Measurements from ENCODE around the gene F11. TPM values are rescaled to one million over a fixed set of nuclear protein-coding genes. Genes with fewer than 3 reads are reported as not detected.
"Not testable (repeated sequence)": the region's sequence is repeated elsewhere in the genome, so short reads cannot be mapped to it uniquely, and the experiment has no call there.

Gene F11
- polyA plus RNA-seq, 2 donors, result not detected

DNA sequence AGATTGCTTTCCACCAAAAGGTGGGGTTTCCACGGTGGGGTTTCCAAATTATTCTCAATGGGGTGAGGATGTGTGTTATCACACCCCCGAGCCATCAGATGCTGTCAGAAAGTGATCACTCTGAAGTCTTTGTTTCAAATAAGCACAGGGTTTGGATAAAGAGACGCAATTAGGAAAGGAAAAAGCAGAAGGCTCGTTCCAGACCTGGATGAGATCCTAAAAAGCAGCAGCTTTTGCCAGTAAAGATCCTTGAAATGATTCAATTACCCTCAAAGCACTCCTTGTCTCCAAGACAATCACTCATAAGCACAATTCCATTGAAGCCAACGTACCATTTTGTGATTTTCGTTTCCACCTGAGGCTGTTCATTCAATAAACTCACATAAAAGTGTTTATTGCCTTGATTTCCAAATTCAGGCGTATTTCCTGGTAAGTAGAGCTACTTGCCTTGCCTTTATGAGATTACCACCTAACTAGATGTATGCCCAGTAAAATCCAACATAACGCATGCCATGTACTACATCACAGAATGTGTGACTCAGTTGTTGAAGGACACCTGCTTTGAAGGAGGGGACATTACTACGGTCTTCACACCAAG, 5.2 kb downstream of the F11 start:
- no peaks in the 10 kb centered on the region for H3K9me3 ChIP-seq (ENCODE audit: control insufficient read depth in 2 of 2, insufficient read depth in 1 of 2, low read depth in 1 of 2, low read length in 1 of 2)
- no peaks in the 10 kb centered on the region for H3K36me3 ChIP-seq (ENCODE audit: control insufficient read depth in 2 of 2, insufficient read depth in 2 of 2, low read length in 1 of 2)
- 77 to 84% methylated on average over 9 of the region's 9 CpGs for WGBS, 2 donors
- no peaks in the 10 kb centered on the region for H3K27me3 ChIP-seq (ENCODE audit: control insufficient read depth in 1 of 2, insufficient read depth in 2 of 2, low read length in 2 of 2)
- H3K27ac ChIP-seq (ENCODE audit: low read depth in 2 of 2, low read length in 1 of 2), result no peak overlapping the region
- no peak overlapping the region for H3K4me3 ChIP-seq (ENCODE audit: low read depth in 1 of 2, low read length in 2 of 2)
- no peaks in the 10 kb centered on the region for H3K4me1 ChIP-seq (ENCODE audit: control insufficient read depth in 2 of 2, insufficient read depth in 2 of 2, low read length in 1 of 2)

DNA sequence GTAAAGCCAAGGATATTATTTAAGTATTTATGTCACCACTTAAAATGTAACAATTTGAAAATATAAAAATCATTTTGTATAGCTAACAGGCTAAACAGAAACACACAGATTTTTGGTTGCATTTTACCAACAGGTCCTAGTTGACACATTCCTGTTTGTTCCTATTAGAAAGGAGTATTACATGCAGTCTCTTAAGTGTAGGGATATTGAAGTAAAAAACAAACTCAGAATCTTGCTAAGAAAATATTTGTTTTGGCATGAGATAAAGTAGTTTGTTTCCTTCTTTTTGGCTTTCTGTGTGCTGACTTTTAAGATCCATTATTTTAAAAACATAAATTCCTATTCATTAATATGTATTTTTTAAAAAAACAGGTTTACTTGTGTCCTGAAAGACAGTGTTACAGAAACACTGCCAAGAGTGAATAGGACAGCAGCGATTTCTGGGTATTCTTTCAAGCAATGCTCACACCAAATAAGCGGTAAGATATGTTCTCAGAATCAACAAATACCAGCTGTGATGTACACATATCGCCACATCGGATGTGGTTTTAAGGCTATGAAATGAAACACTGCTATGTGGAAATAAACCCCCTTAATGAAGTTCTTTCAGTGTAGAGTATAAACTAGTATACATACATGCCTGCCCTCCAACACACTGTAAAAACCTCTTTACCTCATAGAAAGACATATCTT, 6.9 kb downstream of the F11 start:
- Histone ChIP-seq H3K4me3 (ENCODE audit: low read depth in 1 of 2, low read length in 2 of 2) (no peak overlapping the region), H3K36me3 (ENCODE audit: control insufficient read depth in 2 of 2, insufficient read depth in 2 of 2, low read length in 1 of 2) (no peaks in the 10 kb centered on the region), H3K27ac (ENCODE audit: low read depth in 2 of 2, low read length in 1 of 2) (no peak overlapping the region), H3K27me3 (ENCODE audit: control insufficient read depth in 1 of 2, insufficient read depth in 2 of 2, low read length in 2 of 2) (no peaks in the 10 kb centered on the region), H3K4me1 (ENCODE audit: control insufficient read depth in 2 of 2, insufficient read depth in 2 of 2, low read length in 1 of 2) (no peaks in the 10 kb centered on the region), H3K9me3 (ENCODE audit: control insufficient read depth in 2 of 2, insufficient read depth in 1 of 2, low read depth in 1 of 2, low read length in 1 of 2) (no peaks in the 10 kb centered on the region)
- WGBS, 2 donors, result 57 to 69% methylated on average over 4 of the region's 4 CpGs

DNA sequence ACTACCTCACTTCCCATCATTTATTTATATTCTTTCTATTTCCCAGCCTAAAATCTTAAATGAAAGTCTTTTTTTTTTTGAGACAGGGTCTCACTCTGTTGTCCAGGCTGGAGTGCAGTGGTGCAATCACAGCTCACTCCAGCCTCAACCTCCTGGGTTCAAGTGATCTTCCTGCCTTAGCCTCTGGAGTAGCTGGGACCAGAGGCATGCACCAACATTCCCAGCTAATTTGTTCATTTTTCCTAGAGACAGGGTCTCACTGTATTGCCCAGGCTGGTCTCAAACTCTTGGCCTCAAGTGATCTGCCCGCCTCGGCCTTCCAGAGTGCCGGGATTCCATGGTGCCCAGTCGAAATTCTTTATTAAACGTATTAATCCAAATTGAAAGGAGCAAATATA, 7.4 kb downstream of the F11 start:
- WGBS, 2 donors, result 94 to 96% methylated on average over 5 of the region's 5 CpGs

DNA sequence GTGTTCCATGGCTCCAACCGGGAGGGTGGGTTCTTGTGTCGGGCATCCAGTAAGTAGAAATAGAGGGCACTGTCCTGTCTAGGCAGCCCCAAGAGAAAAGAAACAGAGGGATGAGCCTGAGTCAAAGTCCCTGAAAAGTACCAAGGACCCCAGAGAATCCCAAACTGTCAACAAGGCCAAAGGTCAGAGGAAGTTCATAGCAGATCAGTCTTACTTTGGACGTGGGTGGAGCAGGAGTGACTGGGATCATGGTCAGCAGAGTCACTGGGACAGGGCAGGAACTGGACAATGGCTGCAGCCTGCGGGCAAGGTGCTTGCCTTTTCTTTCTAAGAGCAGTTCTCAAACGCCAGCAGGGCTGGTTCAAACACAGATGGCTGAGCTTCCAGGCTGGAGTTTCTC, 17.3 kb downstream of the F11 start:
- Histone ChIP-seq H3K4me1 (ENCODE audit: control insufficient read depth in 2 of 2, insufficient read depth in 2 of 2, low read length in 1 of 2) (no peaks in the 10 kb centered on the region), H3K4me3 (ENCODE audit: low read depth in 1 of 2, low read length in 2 of 2) (no peak overlapping the region), H3K27me3 (ENCODE audit: control insufficient read depth in 1 of 2, insufficient read depth in 2 of 2, low read length in 2 of 2) (no peaks in the 10 kb centered on the region), H3K27ac (ENCODE audit: low read depth in 2 of 2, low read length in 1 of 2) (no peak overlapping the region), H3K9me3 (ENCODE audit: control insufficient read depth in 2 of 2, insufficient read depth in 1 of 2, low read depth in 1 of 2, low read length in 1 of 2) (no peaks in the 10 kb centered on the region), H3K36me3 (ENCODE audit: control insufficient read depth in 2 of 2, insufficient read depth in 2 of 2, low read length in 1 of 2) (no peaks in the 10 kb centered on the region)
- WGBS, 2 donors, result 78 to 81% methylated on average over 5 of the region's 5 CpGs

More for the DNA sequence above, 7.4 kb downstream of the F11 start:
- H3K27me3 ChIP-seq (ENCODE audit: control insufficient read depth in 1 of 2, insufficient read depth in 2 of 2, low read length in 2 of 2); H3K4me3 ChIP-seq (ENCODE audit: low read depth in 1 of 2, low read length in 2 of 2); H3K27ac ChIP-seq (ENCODE audit: low read depth in 2 of 2, low read length in 1 of 2); H3K36me3 ChIP-seq (ENCODE audit: control insufficient read depth in 2 of 2, insufficient read depth in 2 of 2, low read length in 1 of 2); H3K4me1 ChIP-seq (ENCODE audit: control insufficient read depth in 2 of 2, insufficient read depth in 2 of 2, low read length in 1 of 2); H3K9me3 ChIP-seq (ENCODE audit: control insufficient read depth in 2 of 2, insufficient read depth in 1 of 2, low read depth in 1 of 2, low read length in 1 of 2): not testable (repeated sequence)

DNA sequence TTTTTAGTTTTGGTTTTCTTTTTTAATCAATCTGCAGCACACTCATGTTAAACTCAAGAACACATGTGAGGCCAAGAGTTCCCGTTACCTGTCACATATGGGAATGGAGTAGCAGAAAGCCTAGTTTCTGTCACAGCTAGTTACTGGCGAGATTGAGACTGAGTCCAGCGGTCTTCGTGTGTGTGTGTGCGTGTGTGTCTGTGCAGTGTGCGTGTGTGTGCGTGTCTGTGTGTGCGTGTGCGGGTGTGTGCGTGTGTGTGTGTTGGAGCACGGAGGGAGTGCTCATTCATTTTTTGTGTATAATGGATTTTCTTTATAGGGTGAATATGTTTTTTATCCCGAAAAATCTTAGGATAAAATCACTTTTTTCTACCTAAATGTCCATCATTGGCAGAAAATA, 19.2 kb downstream of the F11 start:
- 90 to 95% methylated on average over 12 of the region's 12 CpGs for WGBS, 2 donors
- Histone ChIP-seq H3K27ac (ENCODE audit: low read depth in 2 of 2, low read length in 1 of 2) (no peak overlapping the region), H3K27me3 (ENCODE audit: control insufficient read depth in 1 of 2, insufficient read depth in 2 of 2, low read length in 2 of 2) (no peaks in the 10 kb centered on the region), H3K36me3 (ENCODE audit: control insufficient read depth in 2 of 2, insufficient read depth in 2 of 2, low read length in 1 of 2) (no peaks in the 10 kb centered on the region), H3K4me3 (ENCODE audit: low read depth in 1 of 2, low read length in 2 of 2) (no peak overlapping the region), H3K4me1 (ENCODE audit: control insufficient read depth in 2 of 2, insufficient read depth in 2 of 2, low read length in 1 of 2) (no peaks in the 10 kb centered on the region), H3K9me3 (ENCODE audit: control insufficient read depth in 2 of 2, insufficient read depth in 1 of 2, low read depth in 1 of 2, low read length in 1 of 2) (no peaks in the 10 kb centered on the region)

DNA sequence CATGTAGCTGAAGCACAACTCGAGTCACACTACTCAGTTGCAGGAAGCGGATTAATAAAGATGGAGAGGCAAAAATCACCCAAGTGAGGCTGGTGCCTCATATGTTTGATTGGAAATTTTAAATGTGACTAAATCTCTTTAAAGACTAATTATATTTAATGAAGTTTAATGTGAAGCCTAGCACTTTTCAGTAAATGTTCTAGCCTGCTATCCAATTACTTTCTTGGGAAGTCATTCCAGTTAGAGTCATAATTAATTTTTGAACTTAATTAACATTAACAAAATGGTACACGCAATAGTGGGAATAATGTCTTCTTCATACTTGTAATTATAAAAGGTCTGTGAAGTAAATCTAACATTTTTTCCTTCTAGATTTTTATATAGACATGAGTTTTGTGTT, 20.6 kb downstream of the F11 start:
- no peaks in the 10 kb centered on the region for H3K9me3 ChIP-seq (ENCODE audit: control insufficient read depth in 2 of 2, insufficient read depth in 1 of 2, low read depth in 1 of 2, low read length in 1 of 2)
- no peaks in the 10 kb centered on the region for H3K27me3 ChIP-seq (ENCODE audit: control insufficient read depth in 1 of 2, insufficient read depth in 2 of 2, low read length in 2 of 2)
- 91 to 93% methylated on average over 3 of the region's 3 CpGs for WGBS, 2 donors
- no peak overlapping the region for H3K27ac ChIP-seq (ENCODE audit: low read depth in 2 of 2, low read length in 1 of 2)
- no peak overlapping the region for H3K4me3 ChIP-seq (ENCODE audit: low read depth in 1 of 2, low read length in 2 of 2)
- H3K36me3 ChIP-seq (ENCODE audit: control insufficient read depth in 2 of 2, insufficient read depth in 2 of 2, low read length in 1 of 2), result no peaks in the 10 kb centered on the region
- no peaks in the 10 kb centered on the region for H3K4me1 ChIP-seq (ENCODE audit: control insufficient read depth in 2 of 2, insufficient read depth in 2 of 2, low read length in 1 of 2)

DNA sequence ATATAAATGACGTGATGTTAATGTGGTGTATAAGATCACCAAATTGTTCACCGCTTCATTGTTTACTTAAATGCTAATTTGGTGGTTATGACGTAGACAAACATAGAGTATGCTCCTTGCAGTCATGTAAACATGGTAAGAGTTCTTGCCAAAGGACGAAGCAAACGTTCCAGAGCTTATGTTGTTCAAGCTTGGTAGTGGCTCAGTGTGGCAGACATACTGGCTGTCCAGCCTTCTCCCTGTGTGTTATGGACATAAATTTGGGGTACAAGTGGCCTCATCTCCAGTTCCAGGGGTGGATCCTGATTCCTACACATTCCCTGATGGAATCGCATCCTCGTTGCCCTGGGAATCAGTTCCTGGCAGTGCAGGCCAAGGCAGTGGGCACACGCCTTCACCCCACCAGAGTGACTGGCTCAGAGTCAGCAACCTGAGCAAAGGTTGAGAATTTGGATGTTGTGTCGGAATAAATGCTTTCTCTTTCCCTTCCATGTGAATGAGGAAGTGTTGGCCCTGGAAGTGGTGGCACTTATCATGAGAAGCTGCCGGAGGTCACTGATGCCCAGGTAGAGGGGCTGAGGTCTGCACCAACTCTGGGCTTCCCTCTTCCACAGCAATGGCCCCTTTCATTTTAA, 25.4 kb downstream of the F11 start:
- Histone ChIP-seq H3K4me1 (ENCODE audit: control insufficient read depth in 2 of 2, insufficient read depth in 2 of 2, low read length in 1 of 2) (no peaks in the 10 kb centered on the region), H3K4me3 (ENCODE audit: low read depth in 1 of 2, low read length in 2 of 2) (no peak overlapping the region), H3K9me3 (ENCODE audit: control insufficient read depth in 2 of 2, insufficient read depth in 1 of 2, low read depth in 1 of 2, low read length in 1 of 2) (no peaks in the 10 kb centered on the region), H3K27ac (ENCODE audit: low read depth in 2 of 2, low read length in 1 of 2) (no peak overlapping the region), H3K27me3 (ENCODE audit: control insufficient read depth in 1 of 2, insufficient read depth in 2 of 2, low read length in 2 of 2) (no peaks in the 10 kb centered on the region), H3K36me3 (ENCODE audit: control insufficient read depth in 2 of 2, insufficient read depth in 2 of 2, low read length in 1 of 2) (no peaks in the 10 kb centered on the region)
- WGBS, 2 donors, result 70 to 72% methylated on average over 10 of the region's 10 CpGs

DNA sequence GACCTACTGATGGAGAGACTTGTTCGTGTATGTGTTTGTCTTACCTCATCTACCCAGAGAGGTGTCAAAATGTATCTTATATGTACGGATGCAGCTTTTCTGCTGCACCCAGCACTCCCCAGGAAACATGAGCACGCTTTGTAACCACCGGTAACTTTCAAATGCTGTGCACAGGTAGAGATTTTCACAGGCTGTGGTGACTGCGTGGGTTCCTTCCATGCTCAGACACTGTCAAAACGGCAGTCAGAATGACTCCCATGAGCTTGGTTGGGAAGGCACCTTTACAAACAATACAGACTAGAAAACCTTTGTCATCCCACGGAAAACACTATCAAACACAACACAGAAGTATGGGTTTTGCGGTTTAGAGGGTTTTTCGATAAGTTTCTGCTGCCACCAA, 28.2 kb downstream of the F11 start:
- WGBS, 2 donors, result 73 to 83% methylated on average over 9 of the region's 9 CpGs
- Histone ChIP-seq H3K27ac (ENCODE audit: low read depth in 2 of 2, low read length in 1 of 2) (no peak overlapping the region), H3K9me3 (ENCODE audit: control insufficient read depth in 2 of 2, insufficient read depth in 1 of 2, low read depth in 1 of 2, low read length in 1 of 2) (no peaks in the 10 kb centered on the region), H3K4me3 (ENCODE audit: low read depth in 1 of 2, low read length in 2 of 2) (no peak overlapping the region), H3K36me3 (ENCODE audit: control insufficient read depth in 2 of 2, insufficient read depth in 2 of 2, low read length in 1 of 2) (no peaks in the 10 kb centered on the region), H3K4me1 (ENCODE audit: control insufficient read depth in 2 of 2, insufficient read depth in 2 of 2, low read length in 1 of 2) (no peaks in the 10 kb centered on the region), H3K27me3 (ENCODE audit: control insufficient read depth in 1 of 2, insufficient read depth in 2 of 2, low read length in 2 of 2) (no peaks in the 10 kb centered on the region)

DNA sequence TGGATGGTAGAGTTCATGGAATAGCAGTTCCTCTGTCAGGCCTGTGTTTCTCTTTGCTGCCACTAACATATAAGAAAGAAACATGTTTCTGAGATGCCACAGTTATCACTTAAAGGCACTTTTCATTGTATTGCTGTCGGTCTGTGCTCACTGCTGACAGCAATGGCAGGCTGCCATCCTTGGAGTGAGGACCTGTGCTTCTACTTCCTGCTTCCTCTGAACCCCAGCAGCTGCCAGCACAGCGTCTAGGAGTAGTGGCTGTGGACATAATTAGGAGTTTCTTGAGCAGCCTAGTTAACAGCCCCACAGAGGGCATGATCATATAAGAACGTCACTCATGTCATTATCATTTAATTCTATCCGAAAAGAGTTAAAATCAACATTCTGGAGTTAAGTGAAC, 30.5 kb downstream of the F11 start:
- no peaks in the 10 kb centered on the region for H3K4me1 ChIP-seq (ENCODE audit: control insufficient read depth in 2 of 2, insufficient read depth in 2 of 2, low read length in 1 of 2)
- WGBS, 2 donors, result 49 to 58% methylated on average over 4 of the region's 4 CpGs
- H3K27me3 ChIP-seq (ENCODE audit: control insufficient read depth in 1 of 2, insufficient read depth in 2 of 2, low read length in 2 of 2), result no peaks in the 10 kb centered on the region
- H3K4me3 ChIP-seq (ENCODE audit: low read depth in 1 of 2, low read length in 2 of 2), result no peak overlapping the region
- no peak overlapping the region for H3K27ac ChIP-seq (ENCODE audit: low read depth in 2 of 2, low read length in 1 of 2)
- no peaks in the 10 kb centered on the region for H3K36me3 ChIP-seq (ENCODE audit: control insufficient read depth in 2 of 2, insufficient read depth in 2 of 2, low read length in 1 of 2)
- H3K9me3 ChIP-seq (ENCODE audit: control insufficient read depth in 2 of 2, insufficient read depth in 1 of 2, low read depth in 1 of 2, low read length in 1 of 2), result no peaks in the 10 kb centered on the region

All from esophagus (tissue), 2 donors.